Loucy (cell line): Measurements from ENCODE around the gene NUP50.

Source experiments
- CTCF ChIP-seq: fragments of 200-600 bp; sonication (generic); conservative IDR thresholded peaks from 2 replicates; pipeline ENCODE4 v1.5.1; 2014; ENCODE audit warnings: mild to moderate bottlenecking, antibody characterized with exemption, low read length
- EZH2phosphoT487 ChIP-seq: fragments of 200-600 bp; IDR thresholded peaks from 2 replicates; pipeline ENCODE4 v1.6.1; 2018; ENCODE audit warnings: antibody characterized with exemption, mild to moderate bottlenecking, moderate library complexity, borderline replicate concordance

- TF ChIP-seq CTCF (no peak), EZH2phosphoT487 (no peak)
These were observed 13.6 kb upstream of the NUP50 start for GRCh38 chr22:45150139-45150538.
